MCF 10A (cell line): Measurements from ENCODE around the gene ASTN1. TPM values are rescaled to one million over a fixed set of nuclear protein-coding genes. Genes with fewer than 3 reads are reported as not detected.

Experiments
- BruUV-seq: library from RNA; stranded (reverse); fragments of 400-500 nt; replicated peaks from 2 replicates; lab custom pipeline; 2021; lab: Mats Ljungman, UMichigan
- CTCF ChIA-PET: fragments of 300-600 bp; sonication (Branson Sonifier 250); formaldehyde crosslinking; extraction: SDS; loops from one replicate; lab custom pipeline; 2021; ENCODE audit warnings: antibody characterized with exemption, inconsistent platforms; lab: Yijun Ruan, JAX
- POLR2A ChIA-PET: fragments of 300-600, 350-650 bp; sonication (Branson Sonifier 250); formaldehyde crosslinking; extraction: SDS; loops from one replicate; lab custom pipeline; 2020; ENCODE audit warnings: antibody characterized with exemption, inconsistent platforms; lab: Yijun Ruan, JAX
- DNase-seq: peaks from one replicate; pipeline ENCODE4 v3.0.0-alpha.2; 2018; ENCODE audit not compliant: unreplicated experiment
- H3K27ac Mint-ChIP-seq: one replicate; pipeline ENCODE4 v1.8.0; 2022; ENCODE audit warnings: mild to moderate bottlenecking, low read depth, mixed read lengths; ENCODE audit not compliant: unreplicated experiment
- H3K27me3 Mint-ChIP-seq: one replicate; pipeline ENCODE4 v1.8.0; 2022; ENCODE audit warnings: mixed read lengths; ENCODE audit not compliant: insufficient read depth, unreplicated experiment
- H3K36me3 Mint-ChIP-seq: one replicate; pipeline ENCODE4 v1.8.0; 2022; ENCODE audit warnings: mild to moderate bottlenecking, moderate library complexity, mixed read lengths; ENCODE audit not compliant: insufficient read depth, unreplicated experiment
- H3K4me1 Mint-ChIP-seq: one replicate; pipeline ENCODE4 v1.8.0; 2022; ENCODE audit warnings: mixed read lengths; ENCODE audit not compliant: insufficient read depth, unreplicated experiment
- H3K4me3 Mint-ChIP-seq: one replicate; pipeline ENCODE4 v1.8.0; 2022; ENCODE audit warnings: mild to moderate bottlenecking, moderate library complexity, mixed read lengths; ENCODE audit not compliant: unreplicated experiment
- H3K9me3 Mint-ChIP-seq: one replicate; pipeline ENCODE4 v1.8.0; 2022; ENCODE audit warnings: mixed read lengths; ENCODE audit not compliant: unreplicated experiment
- intact Hi-C: fragments of 100-400 bp; cut with micrococcal nuclease; formaldehyde crosslinking; loops from 2 replicates; pipeline ENCODE4 v1.14.1; 2022
- total RNA-seq: library from RNA; stranded (reverse); gene quantifications from 2 replicates; pipeline ENCODE4 v1.2.3, GENCODE V29; 2022
- TF ChIP-seq, protein P1 (sequence below): fragments of 200-600 bp; IDR thresholded peaks from one replicate; pipeline ENCODE4 v1.8.0; 2022; ENCODE audit warnings: antibody characterized with exemption, mild to moderate bottlenecking; ENCODE audit not compliant: unreplicated experiment

Gene ASTN1
- total RNA-seq, 1 experiment from 2014 or later: not detected

DNA sequence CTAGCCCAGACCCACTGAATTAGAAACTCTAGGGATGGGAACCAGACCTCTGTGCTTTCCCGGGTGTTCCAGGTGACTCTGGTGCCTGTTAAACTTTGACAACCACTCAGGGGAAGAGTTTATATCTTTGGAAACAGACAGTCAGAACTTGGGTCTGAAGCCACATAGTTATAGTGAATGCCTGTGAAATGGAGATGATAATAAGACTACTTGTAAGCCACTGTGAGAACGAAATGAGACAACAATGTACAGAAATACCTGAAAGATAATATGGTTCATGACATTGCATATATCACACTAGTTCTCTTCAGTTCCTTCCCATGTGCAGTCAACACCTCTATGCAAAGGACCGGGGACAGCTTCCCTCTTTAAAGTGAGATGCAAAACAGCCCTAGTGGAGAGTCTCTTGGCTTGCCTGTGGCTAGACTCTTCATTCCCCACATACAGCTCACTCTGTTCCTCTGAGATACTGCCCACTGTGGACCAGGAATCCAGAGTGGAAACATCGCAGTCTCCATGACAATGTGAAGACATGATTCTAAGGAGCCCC lies 287.5 kb downstream of the ASTN1 start:
- CTCF ChIA-PET: interaction anchor here (0.5 to 9.0 kb wide), 8 partner anchors 9 to 1050 kb away, joined by 3 to 152 read pairs (median 4); no protein-coding TSS in a partner anchor
- no TSS peak for BruUV-seq

DNA sequence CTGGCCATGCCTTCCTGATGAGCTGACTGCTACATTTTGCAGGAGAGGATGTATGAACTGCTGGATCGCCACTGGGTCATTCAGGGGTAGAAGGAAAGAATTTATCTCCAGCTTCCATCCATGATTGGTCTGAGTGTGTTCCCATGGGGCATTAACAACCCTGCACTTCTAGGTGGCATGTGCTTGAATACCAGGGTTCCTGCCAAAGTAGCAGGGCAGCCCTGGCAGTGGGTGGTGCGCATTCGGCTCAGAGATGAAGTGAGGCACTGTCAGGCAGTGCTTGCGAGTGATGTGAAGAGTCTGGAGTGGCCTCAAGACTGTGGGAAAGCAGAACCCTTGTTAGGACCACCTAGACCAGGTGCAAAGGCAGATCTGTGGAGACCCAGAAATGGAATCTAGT lies 294.9 kb downstream of the ASTN1 start:
- no TSS peak for BruUV-seq
- no peak overlapping the region for H3K27ac Mint-ChIP-seq
- no peak overlapping the region for H3K4me3 Mint-ChIP-seq
- intact Hi-C loops: no loop called here
- no peaks in the 10 kb centered on the region for H3K27me3 Mint-ChIP-seq
- ChIA-PET POLR2A (no interaction called here), CTCF (interaction anchor here (0.7 to 4.9 kb wide), 7 partner anchors 11 to 310 kb away, joined by 3 to 26 read pairs (median 4); no protein-coding TSS in a partner anchor)
- TF ChIP-seq, protein P1, sequence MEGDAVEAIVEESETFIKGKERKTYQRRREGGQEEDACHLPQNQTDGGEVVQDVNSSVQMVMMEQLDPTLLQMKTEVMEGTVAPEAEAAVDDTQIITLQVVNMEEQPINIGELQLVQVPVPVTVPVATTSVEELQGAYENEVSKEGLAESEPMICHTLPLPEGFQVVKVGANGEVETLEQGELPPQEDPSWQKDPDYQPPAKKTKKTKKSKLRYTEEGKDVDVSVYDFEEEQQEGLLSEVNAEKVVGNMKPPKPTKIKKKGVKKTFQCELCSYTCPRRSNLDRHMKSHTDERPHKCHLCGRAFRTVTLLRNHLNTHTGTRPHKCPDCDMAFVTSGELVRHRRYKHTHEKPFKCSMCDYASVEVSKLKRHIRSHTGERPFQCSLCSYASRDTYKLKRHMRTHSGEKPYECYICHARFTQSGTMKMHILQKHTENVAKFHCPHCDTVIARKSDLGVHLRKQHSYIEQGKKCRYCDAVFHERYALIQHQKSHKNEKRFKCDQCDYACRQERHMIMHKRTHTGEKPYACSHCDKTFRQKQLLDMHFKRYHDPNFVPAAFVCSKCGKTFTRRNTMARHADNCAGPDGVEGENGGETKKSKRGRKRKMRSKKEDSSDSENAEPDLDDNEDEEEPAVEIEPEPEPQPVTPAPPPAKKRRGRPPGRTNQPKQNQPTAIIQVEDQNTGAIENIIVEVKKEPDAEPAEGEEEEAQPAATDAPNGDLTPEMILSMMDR: no peak
- H3K4me1 Mint-ChIP-seq: peaks cover 6% of the 10 kb centered on the region
- DNase-seq: no peak
- no peaks in the 10 kb centered on the region for H3K36me3 Mint-ChIP-seq
- H3K9me3 Mint-ChIP-seq: peaks cover under 1% of the 10 kb centered on the region

More for the DNA sequence above, 287.5 kb downstream of the ASTN1 start:
- H3K27me3 Mint-ChIP-seq: peaks cover 3% of the 10 kb centered on the region
- H3K4me3 Mint-ChIP-seq: no peak overlapping the region
- intact Hi-C loops: no loop called here
- H3K27ac Mint-ChIP-seq: no peak overlapping the region
- no peaks in the 10 kb centered on the region for H3K36me3 Mint-ChIP-seq
- no peak for DNase-seq
- no peaks in the 10 kb centered on the region for H3K4me1 Mint-ChIP-seq
- no peaks in the 10 kb centered on the region for H3K9me3 Mint-ChIP-seq
- POLR2A ChIA-PET: no interaction called here
- TF ChIP-seq, protein P1: no peak

DNA sequence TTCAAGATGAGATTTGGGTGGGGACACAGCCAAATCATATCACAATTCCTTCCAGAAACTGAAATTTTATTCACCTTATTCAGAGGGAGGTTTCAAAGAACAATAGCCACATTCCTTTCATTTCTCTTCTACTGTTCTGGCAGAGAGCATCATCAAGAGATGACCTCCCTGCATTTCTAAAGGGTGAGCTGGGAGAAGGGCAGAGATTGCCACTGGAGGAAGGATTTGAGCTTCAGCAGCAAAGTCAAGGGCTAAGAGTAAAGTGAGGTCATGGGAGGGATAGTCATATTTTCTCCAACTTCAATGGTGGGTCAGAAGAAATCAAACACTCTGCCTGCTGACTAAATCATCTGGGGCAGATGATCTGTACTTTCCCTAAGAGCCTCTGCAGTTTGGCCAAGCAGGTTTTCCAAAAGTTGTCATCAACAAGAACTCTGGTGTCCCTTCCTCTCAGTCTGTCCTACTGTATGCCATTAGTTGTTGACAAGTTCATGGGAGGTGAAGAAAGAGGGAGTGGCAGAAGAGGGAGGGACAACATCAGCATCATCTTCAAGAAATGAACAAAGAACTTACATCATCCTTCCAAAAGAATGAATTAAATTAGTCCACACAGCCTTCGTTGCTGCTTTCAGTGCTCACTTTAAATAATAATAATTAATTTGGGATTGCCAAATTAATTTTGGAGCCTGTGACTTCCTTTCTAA lies 298.3 kb downstream of the ASTN1 start:
- POLR2A ChIA-PET: no interaction called here

DNA sequence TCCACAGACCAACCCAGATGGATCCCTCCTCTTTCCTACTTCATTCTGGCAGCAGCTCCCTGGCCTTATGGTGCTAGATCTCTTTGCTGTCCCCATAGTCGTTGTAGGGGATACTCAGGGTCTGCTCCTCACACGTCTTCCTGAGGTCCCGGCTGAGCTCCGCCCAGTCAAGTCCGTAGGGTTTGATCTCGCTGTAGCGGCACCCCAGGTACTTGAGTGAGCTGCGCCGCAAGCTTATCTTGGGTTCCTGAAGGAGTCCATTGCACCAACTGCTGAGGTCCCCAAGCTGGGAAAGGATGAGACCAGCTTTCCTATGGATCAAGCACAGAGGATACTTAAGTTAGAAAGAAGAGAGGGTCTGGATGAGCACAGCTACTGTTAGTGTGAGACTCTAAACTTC lies 300.3 kb downstream of the ASTN1 start:
- TF ChIP-seq, protein P1: no peak
- Mint-ChIP-seq H3K9me3 (peaks cover 7% of the 10 kb centered on the region), H3K36me3 (no peaks in the 10 kb centered on the region), H3K27ac (no peak overlapping the region), H3K4me1 (peaks cover 14% of the 10 kb centered on the region), H3K27me3 (no peaks in the 10 kb centered on the region), H3K4me3 (no peak overlapping the region)
- intact Hi-C loops: no loop called here
- BruUV-seq: no TSS peak
- ChIA-PET CTCF (interaction anchor here (1.3 to 6.2 kb wide), 4 partner anchors 17 to 1082 kb away, joined by 3 to 25 read pairs (median 5); no protein-coding TSS in a partner anchor), POLR2A (no interaction called here)
- DNase-seq: no peak

More for the DNA sequence above, 298.3 kb downstream of the ASTN1 start:
- intact Hi-C loops: no loop called here
- Mint-ChIP-seq H3K27ac (no peak overlapping the region), H3K4me1 (peaks cover 14% of the 10 kb centered on the region), H3K36me3 (no peaks in the 10 kb centered on the region), H3K27me3 (no peaks in the 10 kb centered on the region), H3K4me3 (no peak overlapping the region), H3K9me3 (peaks cover 7% of the 10 kb centered on the region)
- no peak for DNase-seq
- CTCF ChIA-PET: no interaction called here
- BruUV-seq: no TSS peak
- TF ChIP-seq, protein P1: no peak
